Prostate gland (tissue), 2 donors: ENCODE results near the gene APOBEC3H.
"Not testable (repeated sequence)": the region's sequence is repeated elsewhere in the genome, so short reads cannot be mapped to it uniquely, and the experiment has no call there.

ENCODE experiments used
- POLR2A ChIP-seq: fragments of 450-650 bp; IDR thresholded peaks from one replicate; pipeline ENCODE4 v1.6.1; 2016; ENCODE audit warnings: antibody characterized with exemption, mild to moderate bottlenecking
- POLR2AphosphoS5 ChIP-seq: sonication (generic); formaldehyde crosslinking; IDR thresholded peaks from one replicate; pipeline ENCODE4 v1.6.1; 2017; ENCODE audit warnings: antibody characterized with exemption
- TF ChIP-seq, protein P1 (sequence below), 4 experiments: fragments of 200-600 bp in 2 of 4; fragments of 450-650 bp in 2 of 4; sonication (generic) in 2 of 4; IDR thresholded peaks; 1 replicate in 3 of 4; 2 replicates in 1 of 4; pipeline ENCODE4 v1.5.1; 2016 to 2019; ENCODE audit warnings: antibody characterized with exemption in 4 of 4, mild to moderate bottlenecking in 2 of 4, moderate library complexity in 2 of 4

- TF ChIP-seq, protein P1, sequence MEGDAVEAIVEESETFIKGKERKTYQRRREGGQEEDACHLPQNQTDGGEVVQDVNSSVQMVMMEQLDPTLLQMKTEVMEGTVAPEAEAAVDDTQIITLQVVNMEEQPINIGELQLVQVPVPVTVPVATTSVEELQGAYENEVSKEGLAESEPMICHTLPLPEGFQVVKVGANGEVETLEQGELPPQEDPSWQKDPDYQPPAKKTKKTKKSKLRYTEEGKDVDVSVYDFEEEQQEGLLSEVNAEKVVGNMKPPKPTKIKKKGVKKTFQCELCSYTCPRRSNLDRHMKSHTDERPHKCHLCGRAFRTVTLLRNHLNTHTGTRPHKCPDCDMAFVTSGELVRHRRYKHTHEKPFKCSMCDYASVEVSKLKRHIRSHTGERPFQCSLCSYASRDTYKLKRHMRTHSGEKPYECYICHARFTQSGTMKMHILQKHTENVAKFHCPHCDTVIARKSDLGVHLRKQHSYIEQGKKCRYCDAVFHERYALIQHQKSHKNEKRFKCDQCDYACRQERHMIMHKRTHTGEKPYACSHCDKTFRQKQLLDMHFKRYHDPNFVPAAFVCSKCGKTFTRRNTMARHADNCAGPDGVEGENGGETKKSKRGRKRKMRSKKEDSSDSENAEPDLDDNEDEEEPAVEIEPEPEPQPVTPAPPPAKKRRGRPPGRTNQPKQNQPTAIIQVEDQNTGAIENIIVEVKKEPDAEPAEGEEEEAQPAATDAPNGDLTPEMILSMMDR (IDR thresholded peaks at IDR 0.05): not testable (repeated sequence)
- not testable (repeated sequence) for TF ChIP-seq POLR2AphosphoS5, POLR2A
Observed at GRCh38 chr22:39063904-39064303, 33.1 kb upstream of the APOBEC3H start.
